Mucosa of descending colon (tissue), 3 donors: ENCODE measurements around the gene CGRRF1. TPM values are rescaled to one million over a fixed set of nuclear protein-coding genes. Genes with fewer than 3 reads are reported as not detected.

ENCODE experiments used
- ATAC-seq: fragments of 200-7000 bp; cut with Tn5 transposase; one replicate; pipeline ENCODE4 v1.9.1; 2020; ENCODE audit warnings: mild to moderate bottlenecking, moderate library complexity
- DNase-seq, 3 donors: peaks; one replicate each; pipeline ENCODE4 v3.0.0-alpha.2; 2020
- H3K36me3 ChIP-seq: fragments of 200-600 bp; one replicate; pipeline ENCODE4 v1.8.0; 2021; ENCODE audit warnings: low read depth, mild to moderate bottlenecking
- H3K4me1 ChIP-seq: fragments of 200-600 bp; one replicate; pipeline ENCODE4 v1.8.0; 2021; ENCODE audit warnings: low read depth, mild to moderate bottlenecking
- H3K4me3 ChIP-seq: fragments of 200-600 bp; one replicate; pipeline ENCODE4 v1.8.0; 2021; ENCODE audit warnings: mild to moderate bottlenecking
- H3K9me3 ChIP-seq: fragments of 200-600 bp; one replicate; pipeline ENCODE4 v1.8.0; 2021; ENCODE audit warnings: mild to moderate bottlenecking
- intact Hi-C, 2 donors: fragments of 100-400 bp; cut with DNase I in 1 of 2; cut with micrococcal nuclease in 1 of 2; formaldehyde crosslinking; loops; one replicate each; pipeline versions ENCODE4 v1.11.0 to v1.11.1; 2022; cut with DNase I, micrococcal nuclease
- total RNA-seq, 3 donors: library from RNA; stranded (reverse); fragmentation: NEBNext Ultra II Directional in 2 of 3; extraction: Animal tissue kit (Norgen Biotek cat#: 25700) in 2 of 3; gene quantifications; one replicate each; pipeline versions ENCODE4 v1.2.1 to v1.2.4, GENCODE V29; 2021 to 2023
- TF ChIP-seq, protein P1 (sequence below): fragments of 200-600 bp; IDR thresholded peaks from one replicate; pipeline ENCODE4 v1.8.0; 2022; ENCODE audit warnings: antibody characterized with exemption, mild to moderate bottlenecking
- donor health status: DM: no; HTN: no; CAD: no; lungs with moderate emphysema.
- donor health status: DM: no; HTN: no; CAD: no.
- donor health status: DM: no; HTN: yes; CAD: no.

CGRRF1 gene
- total RNA-seq, 3 donors from 2014 or later, result 17.0 to 25.2 (median 22.5) TPM

DNA sequence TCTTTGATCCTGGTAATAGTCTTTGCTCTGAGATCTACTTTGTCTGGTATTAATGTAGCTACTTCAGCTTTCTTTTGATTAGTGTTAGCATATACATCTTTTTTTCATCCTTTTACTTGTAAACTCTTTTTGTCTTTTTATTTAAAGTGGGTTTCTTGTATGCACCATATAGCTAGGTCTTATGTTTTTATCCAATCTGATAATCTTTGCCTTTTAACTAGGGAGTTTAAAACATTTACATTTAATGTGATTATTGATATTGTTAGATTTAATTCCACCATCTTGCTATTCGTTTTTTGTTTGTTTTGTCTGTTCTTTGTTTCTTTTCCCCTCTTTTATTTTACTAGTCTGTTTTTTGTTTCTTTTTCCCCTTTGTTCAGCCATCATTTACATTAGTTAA, 6.0 kb downstream of the CGRRF1 start:
- no peak overlapping the region for H3K4me3 ChIP-seq
- H3K4me1 ChIP-seq, result peaks cover 4% of the 10 kb centered on the region
- ATAC-seq, result no peak
- H3K9me3 ChIP-seq, result peaks cover 11% of the 10 kb centered on the region
- H3K36me3 ChIP-seq, result no peaks in the 10 kb centered on the region
- intact Hi-C loops, result no loop called here
- no peak for DNase-seq
- TF ChIP-seq, protein P1, sequence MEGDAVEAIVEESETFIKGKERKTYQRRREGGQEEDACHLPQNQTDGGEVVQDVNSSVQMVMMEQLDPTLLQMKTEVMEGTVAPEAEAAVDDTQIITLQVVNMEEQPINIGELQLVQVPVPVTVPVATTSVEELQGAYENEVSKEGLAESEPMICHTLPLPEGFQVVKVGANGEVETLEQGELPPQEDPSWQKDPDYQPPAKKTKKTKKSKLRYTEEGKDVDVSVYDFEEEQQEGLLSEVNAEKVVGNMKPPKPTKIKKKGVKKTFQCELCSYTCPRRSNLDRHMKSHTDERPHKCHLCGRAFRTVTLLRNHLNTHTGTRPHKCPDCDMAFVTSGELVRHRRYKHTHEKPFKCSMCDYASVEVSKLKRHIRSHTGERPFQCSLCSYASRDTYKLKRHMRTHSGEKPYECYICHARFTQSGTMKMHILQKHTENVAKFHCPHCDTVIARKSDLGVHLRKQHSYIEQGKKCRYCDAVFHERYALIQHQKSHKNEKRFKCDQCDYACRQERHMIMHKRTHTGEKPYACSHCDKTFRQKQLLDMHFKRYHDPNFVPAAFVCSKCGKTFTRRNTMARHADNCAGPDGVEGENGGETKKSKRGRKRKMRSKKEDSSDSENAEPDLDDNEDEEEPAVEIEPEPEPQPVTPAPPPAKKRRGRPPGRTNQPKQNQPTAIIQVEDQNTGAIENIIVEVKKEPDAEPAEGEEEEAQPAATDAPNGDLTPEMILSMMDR, result no peak

DNA sequence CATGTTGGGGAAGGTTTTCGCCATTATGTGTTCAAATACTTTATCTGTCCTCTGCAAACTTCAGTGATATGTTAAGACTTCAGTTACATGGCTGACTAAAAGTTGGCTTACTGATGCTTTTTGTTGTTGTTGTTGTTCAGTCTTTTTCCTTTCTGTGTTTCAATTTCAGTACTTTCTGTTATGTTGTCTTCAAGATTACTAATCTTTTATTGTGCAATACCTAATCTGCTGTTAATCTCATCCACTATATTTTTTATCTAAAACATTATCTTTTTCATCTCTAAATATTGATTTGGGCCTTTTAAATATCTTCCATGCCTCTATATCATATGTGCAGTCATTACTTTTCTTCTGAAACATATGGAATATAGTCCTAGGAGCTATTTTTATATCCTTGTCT, 7.0 kb downstream of the CGRRF1 start:
- intact Hi-C loops, result no loop called here
- Histone ChIP-seq H3K4me1 (no peaks in the 10 kb centered on the region), H3K9me3 (peaks cover 11% of the 10 kb centered on the region), H3K4me3 (no peak overlapping the region), H3K36me3 (no peaks in the 10 kb centered on the region)
- DNase-seq, result no peak
- TF ChIP-seq, protein P1, result no peak
- ATAC-seq, result no peak

DNA sequence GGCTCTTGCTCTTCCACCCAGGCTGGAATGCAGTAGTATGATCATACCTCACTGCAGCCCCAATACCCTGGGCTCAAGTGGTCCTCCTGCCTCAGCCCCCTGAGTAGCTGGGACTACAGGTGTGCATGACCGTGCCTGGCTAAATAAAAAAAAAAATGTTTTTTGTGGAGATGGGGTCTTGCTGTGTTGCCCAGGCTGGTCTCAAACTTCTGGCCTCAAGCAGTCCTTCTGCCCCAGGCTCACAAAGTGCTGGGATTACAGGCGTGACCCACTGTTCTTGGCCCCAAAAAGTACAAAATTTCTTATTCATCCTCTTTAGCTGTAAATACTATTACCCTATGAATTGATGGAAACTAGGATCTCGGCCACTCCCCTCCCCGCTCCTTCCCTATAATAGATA, 14.7 kb downstream of the CGRRF1 start:
- ATAC-seq, result no peak
- intact Hi-C loops, result no loop called here
- no peaks in the 10 kb centered on the region for H3K9me3 ChIP-seq
- no peak overlapping the region for H3K4me3 ChIP-seq
- no peak for DNase-seq
- TF ChIP-seq, protein P1, result no peak
- H3K36me3 ChIP-seq, result no peaks in the 10 kb centered on the region
- H3K4me1 ChIP-seq, result no peaks in the 10 kb centered on the region

DNA sequence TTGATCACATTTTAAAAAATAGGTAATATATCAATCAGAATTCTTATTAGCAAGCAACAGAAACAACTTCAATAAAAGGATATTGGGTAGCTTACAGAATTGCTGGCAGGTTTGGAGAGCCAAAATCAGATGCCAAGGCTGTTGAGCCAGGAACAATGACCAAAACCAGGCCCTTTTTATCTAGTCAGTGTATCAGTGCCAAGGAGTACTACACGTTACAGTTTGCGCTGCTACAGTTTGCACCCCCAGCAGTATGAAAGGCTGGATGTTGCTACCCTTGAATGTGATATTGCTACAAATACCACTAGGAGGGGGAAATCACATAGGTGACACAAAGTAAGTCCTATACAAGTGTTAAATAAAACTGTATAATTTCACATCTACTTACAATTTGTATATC, 19.3 kb downstream of the CGRRF1 start:
- TF ChIP-seq, protein P1, result no peak
- no peak for ATAC-seq
- Histone ChIP-seq H3K4me1 (no peaks in the 10 kb centered on the region), H3K4me3 (no peak overlapping the region), H3K9me3 (no peaks in the 10 kb centered on the region), H3K36me3 (no peaks in the 10 kb centered on the region)
- DNase-seq, result no peak
- intact Hi-C loops, result no loop called here

DNA sequence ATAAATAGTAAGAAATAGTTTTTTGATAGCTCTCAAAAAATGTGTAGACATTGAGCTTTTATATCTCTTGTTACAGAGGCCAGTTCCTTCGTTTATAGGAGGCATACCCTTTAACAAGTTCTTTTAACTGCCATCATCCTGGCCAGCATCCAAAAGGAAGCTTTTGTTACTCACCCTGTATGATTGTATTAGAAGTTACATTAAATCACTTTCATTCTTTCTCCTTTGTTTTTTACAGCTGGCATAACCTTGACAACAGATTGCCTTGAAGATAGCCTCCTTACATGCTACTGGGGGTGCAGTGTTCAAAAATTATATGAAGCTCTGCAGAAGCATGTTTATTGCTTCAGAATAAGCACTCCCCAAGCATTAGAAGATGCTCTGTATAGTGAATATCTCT, 20.1 kb downstream of the CGRRF1 start:
- no peaks in the 10 kb centered on the region for H3K9me3 ChIP-seq
- no peaks in the 10 kb centered on the region for H3K4me1 ChIP-seq
- intact Hi-C loops, result no loop called here
- no peaks in the 10 kb centered on the region for H3K36me3 ChIP-seq
- TF ChIP-seq, protein P1, result no peak
- peak; percentile 94 for ATAC-seq
- DNase-seq, result peak in 1 of 3 donors; percentile 91
- no peak overlapping the region for H3K4me3 ChIP-seq
